HG02571 (cell line): Measurements from ENCODE around the gene SCT.

Experiments
- ATAC-seq: cut with Tn5 transposase; IDR thresholded peaks from one replicate; pipeline ENCODE4 v1.9.1; 2021; ENCODE audit warnings: mild to moderate bottlenecking, moderate library complexity; ENCODE audit not compliant: unreplicated experiment

Gene SCT

DNA sequence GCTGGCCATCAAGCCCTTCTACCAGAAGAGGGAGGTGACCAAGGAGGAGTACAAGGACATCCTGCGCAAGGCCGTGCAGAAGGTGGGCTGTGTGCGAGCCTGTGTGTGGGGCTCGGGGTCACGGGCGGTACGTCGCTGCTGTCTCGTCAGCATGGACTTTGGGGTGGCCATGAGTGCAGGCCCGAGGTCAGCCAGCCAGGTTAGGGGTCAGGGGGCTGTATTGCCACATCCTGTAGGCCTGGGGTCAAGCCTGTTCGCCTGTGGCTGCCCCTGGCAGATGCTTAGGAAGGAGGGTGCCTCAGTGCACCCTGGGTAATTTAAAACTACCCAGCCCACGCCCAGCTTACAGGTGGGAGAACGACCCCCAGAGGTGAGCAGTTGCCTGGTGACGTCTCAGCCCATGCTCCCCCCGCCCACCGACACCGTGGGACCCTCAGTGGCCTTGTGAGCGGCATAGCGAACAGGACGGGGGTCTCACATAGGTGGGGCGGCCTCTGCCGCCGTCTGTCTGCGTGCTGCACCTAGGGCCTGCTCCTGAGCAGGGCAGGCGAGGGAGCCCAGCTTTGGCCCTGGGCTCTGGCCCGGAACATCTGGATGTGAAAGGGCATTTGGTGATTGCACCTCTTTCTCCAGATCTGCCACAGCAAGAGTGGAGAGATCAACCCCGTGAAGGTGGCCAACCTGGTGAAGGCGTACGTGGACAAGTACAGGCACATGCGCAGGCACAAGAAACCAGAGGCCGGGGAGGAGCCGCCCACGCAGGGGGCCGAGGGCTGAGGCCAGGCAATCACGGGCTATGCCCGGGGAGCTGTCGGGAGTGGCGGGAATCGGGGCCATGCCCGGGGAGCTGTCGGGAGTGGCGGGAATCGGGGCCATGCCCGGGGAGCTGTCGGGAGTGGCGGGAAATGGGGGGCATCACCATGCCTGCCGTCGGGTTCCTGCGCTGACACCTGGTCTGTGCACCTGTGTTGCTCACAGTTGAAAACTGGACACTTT, 15.7 kb downstream of the SCT start:
- ATAC-seq, result no peak

DNA sequence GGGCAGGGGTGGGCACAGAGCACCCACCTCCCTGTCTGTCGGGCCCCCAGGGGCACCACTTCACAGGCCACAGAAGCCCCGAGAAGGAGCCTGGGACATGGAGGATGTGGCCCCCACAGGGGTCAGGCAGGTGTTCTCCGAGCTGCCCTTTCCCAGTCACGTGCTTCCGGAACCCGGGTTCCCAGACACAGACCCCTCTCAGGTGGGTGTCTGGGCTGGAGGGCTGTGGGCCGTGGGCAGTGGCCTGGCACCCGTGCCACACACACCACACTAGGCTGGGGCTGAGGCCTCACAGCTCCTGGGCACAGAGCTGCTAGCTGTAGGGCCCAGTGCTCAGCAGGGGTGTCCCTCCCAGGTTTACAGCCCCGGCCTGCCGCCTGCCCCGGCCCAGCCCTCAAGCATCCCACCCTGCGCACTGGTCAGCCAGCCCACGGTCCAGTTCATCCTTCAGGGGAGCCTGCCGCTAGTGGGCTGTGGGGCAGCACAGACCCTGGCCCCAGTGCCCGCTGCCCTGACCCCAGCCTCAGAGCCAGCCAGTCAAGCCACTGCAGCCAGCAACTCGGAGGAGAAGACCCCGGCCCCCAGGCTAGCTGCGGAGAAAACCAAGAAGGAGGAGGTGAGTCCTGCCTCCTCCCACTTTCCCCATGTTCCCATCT, 16.7 kb downstream of the SCT start:
- no peak for ATAC-seq

DNA sequence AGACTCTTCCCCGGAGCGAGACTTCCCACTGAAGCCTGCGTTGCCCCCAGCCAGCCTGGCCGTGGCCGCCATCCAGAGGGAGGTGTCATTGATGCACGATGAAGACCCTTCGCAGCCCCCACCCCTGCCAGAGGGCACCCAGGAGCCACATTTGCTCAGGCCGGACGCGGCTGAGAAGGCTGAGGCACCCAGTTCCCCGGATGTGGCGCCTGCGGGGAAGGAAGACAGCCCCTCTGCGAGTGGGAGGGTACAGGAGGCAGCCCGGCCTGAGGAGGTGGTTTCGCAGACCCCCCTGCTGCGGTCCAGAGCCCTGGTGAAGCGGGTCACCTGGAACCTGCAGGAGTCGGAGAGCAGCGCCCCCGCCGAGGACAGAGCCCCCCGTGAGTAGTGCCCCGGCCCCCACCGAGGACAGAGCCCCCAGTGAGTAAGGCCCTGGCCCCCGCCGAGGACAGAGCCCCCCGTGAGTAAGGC, 17.6 kb downstream of the SCT start:
- no peak for ATAC-seq

DNA sequence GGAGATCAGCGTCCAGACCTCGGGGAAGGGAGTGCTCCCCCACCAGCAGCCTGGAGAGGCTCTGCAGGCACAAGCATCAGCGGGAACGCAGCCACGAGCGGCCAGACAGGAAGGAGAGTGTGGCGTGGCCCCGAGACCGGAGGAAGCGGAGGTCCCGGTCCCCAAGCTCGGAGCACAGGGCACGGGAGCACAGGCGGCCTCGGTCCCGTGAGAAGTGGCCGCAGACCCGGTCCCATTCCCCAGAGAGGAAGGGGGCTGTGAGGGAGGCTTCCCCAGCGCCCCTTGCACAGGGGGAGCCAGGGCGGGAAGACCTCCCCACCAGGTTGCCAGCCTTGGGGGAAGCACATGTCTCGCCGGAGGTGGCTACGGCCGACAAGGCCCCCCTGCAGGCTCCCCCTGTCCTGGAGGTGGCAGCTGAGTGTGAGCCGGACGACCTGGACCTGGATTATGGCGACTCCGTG, 18.2 kb downstream of the SCT start:
- ATAC-seq, result no peak

DNA sequence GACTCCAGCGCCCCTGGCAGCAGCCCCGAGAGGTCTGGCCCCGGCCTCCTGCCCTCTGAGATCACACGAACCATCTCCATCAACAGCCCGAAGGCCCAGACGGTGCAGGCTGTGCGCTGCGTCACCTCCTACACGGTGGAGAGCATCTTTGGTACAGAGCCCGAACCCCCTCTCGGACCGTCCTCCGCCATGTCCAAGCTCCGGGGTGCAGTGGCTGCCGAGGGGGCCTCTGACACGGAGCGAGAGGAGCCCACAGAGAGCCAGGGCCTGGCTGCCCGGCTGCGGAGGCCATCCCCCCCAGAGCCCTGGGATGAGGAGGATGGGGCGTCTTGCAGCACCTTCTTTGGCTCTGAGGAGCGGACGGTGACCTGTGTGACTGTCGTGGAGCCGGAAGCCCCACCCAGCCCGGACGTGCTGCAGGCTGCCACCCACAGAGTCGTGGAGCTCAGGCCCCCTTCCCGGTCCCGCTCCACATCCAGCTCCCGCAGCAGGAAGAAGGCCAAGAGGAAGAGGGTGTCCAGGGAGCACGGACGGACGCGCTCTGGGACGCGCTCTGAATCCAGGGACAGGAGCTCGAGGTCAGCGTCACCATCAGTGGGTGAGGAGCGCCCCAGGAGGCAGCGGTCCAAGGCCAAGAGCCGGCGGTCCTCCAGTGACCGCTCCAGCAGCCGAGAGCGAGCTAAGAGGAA, 18.9 kb downstream of the SCT start:
- no peak for ATAC-seq

DNA sequence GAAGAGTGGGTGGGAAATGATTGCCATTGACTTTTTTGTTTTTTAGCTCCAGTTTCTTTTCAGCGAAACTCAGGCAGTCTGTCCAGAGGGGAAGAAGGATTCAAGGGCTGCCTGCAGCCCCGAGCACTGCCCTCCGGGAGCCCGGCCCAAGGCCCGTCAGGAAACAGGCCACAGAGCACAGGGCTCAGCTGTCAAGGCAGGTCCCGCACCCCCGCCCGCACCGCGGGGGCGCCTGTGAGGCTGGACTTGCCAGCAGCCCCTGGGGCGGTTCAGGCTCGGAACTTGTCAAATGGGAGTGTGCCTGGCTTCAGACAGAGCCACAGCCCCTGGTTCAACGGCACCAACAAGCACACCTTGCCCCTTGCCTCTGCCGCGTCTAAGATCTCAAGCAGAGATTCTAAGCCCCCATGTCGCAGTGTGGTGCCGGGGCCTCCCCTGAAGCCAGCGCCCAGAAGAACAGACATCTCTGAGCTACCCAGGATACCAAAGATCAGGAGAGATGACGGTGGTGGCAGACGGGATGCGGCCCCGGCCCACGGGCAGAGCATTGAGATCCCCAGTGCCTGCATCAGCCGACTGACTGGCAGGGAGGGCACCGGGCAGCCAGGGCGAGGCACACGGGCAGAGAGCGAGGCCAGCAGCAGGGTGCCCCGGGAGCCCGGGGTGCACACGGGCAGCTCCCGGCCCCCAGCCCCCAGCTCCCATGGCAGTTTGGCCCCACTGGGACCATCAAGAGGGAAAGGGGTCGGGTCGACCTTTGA, 19.8 kb downstream of the SCT start:
- no peak for ATAC-seq

DNA sequence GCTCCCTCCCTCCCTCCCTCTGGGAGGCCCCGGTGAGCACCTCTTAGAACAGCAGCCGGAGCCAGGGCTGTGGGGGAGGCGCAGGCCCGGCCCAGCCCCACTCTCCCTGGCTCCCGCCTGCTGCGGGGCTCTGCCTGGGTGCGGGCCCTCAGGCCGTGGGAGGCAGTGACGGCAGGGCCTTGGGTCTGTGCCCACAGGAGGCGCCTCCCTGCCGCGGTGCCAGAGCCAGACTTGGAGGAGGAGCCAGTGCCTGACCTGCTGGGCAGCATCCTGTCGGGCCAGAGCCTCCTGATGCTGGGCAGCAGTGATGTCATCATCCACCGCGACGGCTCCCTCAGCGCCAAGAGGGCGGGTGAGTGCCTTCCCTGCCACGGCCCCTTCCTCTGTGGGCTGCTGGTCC, 20.7 kb downstream of the SCT start:
- ATAC-seq, result no peak

DNA sequence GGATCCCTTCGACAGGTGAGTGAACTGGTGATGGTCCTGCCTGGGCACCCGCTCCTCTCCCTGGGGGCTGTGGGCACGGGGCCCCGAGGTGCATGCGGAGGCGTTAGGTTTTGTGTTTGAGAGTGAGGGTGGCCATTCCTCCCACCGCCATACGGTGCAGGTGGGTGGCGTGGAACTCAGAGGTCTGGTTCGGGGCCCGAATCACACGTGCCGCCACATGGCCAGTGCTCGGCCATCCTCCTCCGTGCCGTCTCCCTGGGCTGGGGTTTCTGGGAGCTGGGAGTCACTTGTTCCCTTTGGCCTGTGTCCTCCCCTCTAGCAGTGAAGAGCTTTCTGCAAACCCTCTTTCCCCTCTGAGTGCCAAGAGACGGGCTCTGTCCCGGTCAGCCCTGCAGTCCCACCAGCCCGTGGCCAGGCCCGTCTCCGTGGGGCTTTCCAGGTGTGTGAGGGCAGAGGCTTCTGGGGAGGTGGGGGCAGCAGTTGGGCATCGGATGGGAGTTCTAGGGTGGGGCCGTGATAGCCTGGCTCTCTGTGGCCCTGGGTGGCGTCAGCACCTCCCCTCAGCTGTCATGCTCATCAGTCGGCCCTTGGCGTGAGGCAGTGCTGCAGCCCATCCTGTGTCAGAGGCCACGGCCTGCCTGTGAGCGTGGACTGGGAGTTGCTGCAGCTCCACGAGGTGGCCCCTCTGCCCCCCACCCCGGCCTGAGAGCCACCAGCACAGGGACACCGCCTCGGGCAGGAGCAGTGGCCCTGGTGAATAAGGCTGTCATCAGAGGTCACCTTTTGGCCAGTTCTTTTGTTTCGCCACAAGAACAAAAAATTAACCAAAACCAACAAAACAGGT, 21.5 kb downstream of the SCT start:
- ATAC-seq, result no peak

DNA sequence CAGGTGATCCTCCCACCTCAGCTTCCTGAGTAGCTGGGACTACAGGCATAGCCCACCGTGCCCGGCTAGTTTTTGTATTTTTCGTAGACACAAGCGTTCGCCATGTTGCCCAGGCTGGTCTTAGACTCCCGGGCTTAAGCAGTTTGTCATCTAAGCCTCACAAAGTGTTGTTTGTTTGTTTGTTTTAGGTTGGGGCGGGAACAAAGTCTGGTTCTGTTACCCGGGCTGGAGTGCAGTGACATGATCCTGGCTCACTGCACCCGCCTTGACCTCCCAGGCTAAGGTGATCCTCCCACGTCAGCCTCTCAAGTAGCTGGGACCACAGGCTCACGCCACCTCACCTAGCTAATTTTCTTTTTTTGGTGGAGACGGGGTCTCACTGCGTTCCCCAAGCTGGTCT, 23.8 kb downstream of the SCT start:
- no peak for ATAC-seq

DNA sequence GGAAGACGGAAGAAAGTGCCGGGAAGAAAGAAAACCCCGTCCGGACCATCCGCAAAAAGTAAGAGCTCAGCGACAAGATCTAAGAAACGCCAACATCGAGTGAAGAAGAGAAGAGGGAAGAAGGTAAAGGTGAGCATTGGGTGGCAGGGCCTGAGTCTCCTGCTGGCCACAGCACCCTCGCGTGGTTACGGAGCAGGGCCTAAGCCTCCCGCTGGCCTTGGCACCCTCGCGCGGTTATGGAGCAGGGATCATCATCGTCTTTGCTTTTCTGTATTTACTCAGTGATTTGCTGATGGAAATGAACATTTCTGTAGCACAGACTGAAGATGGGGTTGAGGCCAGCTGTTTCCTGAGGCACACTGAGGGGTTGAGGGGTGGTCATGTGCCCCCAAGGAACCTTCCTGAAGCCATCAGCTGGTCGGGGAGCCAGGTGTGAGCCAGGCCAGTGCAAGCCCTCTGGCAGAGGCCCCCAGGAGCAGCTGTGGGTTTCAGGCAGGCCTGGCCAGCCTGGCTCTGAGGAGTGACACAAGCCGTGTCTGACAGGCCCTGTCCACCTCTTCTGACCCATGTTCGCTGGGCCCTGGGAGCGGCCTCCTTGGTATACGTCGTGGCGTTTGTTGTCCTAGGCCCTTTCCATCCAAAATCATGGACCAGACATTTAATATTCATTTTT, 25.3 kb downstream of the SCT start:
- ATAC-seq, result no peak

DNA sequence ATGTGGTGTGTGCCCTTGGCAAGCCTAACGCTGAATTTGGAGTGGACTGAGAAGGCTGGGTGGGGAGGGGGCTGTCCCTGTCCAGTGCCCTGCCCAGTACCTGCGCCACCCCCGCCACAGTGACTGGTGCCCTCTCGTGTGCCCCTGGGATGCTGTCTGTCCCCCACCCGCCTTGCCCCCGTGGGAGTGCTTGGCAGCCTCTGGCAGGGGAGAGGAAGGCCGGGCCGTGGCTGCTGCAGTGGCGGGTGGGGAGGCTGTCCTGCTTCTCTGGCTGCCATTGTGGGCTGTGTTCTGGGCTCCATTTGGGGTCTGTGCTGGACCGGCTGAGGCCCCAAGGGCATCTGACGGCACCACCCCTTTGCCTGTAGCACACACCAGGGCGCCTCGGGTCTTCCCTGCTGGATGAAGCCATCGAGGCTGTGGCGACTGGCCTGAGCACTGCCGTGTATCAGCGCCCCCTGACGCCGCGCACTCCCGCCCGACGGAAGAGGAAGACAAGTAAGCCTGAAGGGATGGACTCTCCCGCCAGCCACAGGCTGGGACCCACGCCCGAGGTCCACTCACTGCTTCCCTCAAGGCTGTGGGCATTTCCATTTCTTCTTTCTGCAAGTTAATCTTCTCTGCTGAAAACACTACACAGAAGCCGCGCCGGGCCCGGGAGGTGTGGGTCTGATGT, 28.8 kb downstream of the SCT start:
- no peak for ATAC-seq

DNA sequence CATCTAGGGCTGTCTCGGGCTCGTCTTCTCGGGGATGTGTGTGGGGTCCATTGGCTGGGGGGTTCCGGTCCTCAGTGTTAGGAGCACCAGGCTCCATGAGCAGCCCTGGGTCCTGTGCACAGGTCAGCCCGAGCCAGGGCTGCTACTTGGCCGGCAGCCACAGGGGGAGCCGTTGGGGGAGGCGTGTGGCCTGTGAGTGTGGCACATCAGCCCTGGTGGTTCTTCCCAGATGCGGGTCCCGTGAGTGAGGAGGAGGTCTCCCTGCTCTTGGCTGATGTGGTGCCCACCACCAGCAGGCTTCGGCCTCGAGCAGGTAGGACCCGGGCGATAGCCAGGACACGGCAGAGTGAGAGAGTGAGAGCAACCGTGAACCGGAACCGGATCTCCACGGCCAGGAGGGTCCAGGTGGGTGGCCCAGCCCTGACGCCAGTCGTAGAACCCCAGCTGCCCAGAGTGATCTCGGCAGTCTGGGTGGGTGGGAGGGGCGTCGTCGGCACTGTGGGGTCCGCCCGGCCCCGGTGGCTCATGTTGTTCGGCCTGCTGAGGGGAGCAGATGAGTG, 29.7 kb downstream of the SCT start:
- no peak for ATAC-seq

DNA sequence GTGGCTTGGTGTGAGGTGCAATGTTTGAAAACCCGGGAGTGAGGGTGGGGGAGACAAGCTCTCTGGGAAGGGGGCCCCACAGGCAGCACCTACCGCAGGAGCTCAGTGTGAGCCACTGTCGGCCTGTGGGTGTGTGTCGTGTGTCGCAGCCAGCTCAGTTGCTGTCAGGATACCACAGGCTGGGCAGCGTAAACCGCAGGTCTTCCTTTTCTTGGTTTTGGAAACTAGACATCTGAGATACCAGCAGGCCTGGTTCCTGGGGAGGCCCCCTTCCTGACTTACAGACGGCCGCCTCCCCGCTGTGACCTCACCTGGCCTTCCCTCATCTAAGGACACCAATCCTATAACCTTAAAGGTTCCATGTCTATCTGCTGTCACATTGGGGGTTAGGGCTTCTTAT, 30.6 kb downstream of the SCT start:
- ATAC-seq, result no peak

DNA sequence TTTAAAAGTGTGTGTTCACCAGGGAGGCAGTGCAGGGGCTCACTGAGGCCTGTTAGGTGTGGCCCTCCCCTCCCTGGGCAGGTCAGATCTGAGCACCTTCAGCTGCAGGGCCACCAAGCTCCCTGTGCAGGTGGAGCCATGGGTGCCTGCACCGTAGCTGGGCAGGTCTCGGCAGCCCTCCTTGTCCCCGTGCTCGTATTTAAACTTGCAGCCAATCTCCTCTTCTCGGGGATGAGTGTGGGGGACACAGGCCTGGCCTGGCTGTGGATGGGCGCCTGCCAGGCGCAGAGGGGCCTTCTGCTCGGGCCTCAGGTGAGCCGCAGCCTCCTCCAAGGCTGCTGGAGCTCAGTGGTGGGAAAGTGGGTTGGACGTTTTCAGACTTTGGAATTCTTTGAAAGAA, 31.6 kb downstream of the SCT start:
- ATAC-seq, result no peak

DNA sequence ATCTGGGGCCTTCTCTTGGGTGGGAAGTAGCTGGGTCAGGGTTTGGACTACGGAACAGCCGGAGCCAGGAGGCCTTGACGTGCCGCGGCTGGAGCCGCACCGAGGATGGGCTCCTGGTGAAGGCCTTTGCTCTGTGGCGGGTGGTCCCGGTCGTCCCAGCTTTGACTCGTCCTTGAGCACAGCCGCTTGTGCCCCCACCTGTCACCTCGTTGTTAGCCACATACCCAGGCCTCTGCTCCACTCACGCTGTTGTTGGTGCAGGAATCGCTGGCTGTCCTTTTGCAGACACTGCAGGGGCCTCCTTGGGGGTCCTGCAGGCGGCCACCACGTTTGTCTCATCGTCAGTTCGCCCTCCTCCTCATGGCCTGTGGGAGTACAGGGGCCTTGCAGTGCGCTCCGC, 33.6 kb downstream of the SCT start:
- ATAC-seq, result no peak

DNA sequence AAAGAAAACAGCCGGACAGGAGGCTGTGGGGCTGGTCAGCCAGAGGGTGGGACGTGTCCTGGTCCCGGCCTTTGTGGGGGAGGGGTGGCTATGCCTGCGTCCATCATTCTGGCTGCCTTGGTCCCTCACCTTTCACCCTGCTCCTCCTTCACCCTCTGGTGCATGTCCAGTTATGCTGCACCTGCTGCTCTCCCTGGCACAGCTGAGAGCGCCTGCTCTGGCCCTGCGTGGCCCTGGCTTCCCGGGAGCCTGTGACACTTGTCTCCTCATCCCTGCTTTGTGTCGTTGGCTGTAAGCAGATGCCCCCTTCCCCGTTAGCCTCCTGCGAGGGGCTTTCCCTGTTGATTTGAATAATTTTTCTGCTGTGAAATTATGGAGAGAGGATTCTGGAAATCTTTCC, 34.1 kb downstream of the SCT start:
- no peak for ATAC-seq

DNA sequence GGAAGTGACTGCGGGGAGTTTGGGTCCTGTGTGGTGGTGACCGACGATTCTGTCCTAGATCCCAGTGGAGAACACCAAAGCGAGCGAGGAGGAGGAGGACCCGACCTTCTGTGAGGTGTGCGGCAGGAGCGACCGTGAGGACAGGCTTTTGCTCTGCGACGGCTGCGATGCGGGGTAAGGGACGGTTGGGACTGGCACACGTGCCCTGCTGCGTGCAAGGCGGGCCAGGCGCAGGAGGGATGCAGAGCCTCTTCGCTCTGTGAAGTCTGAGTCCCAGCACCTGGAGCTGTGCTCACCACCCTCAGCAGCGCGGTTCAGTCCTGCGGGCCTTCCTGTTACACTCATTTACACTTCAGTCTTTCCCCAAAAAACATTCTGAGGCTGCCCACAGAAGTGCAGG, 34.5 kb downstream of the SCT start:
- no peak for ATAC-seq

DNA sequence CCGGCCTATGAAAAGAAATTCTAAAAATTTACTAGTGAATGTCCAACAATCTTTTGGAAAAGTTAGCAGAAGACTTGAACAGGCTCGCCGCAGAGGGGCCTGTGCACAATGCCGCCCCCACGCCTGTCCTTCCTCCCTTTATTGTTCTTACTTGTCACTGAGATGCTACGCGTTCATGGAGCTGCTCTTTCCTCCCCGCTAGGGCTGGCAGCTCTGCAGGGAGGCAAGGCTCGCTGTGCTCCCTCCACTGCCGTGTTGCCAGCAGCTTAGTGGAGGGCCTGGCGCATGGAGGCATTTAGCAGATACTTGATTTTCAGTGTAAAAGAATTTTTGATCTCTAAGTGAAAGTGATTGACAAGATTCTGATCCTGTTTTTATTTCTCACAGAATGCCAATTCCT, 36.0 kb downstream of the SCT start:
- ATAC-seq, result no peak
